ENCODE measurements around the gene KPTN.
A peak's percentile ranks its signal among the peaks of the same experiment; 100 is the strongest.

Gene KPTN

GRCh38 chr19:47432091-47432490 lies 51.9 kb downstream of the KPTN start:
- H3K27me3 Mint-ChIP-seq (ENCODE audit: low read depth): peaks cover 15% of the 10 kb centered on the region
- no peaks in the 10 kb centered on the region for H3K36me3 Mint-ChIP-seq (ENCODE audit: low read depth)
- H3K9me3 Mint-ChIP-seq: no peaks in the 10 kb centered on the region
- H3K4me1 Mint-ChIP-seq (ENCODE audit: low read depth): peaks cover 31% of the 10 kb centered on the region
- no peak overlapping the region for H3K4me3 Mint-ChIP-seq
- peak overlapping the region; percentile 56 for H3K27ac Mint-ChIP-seq

DNA sequence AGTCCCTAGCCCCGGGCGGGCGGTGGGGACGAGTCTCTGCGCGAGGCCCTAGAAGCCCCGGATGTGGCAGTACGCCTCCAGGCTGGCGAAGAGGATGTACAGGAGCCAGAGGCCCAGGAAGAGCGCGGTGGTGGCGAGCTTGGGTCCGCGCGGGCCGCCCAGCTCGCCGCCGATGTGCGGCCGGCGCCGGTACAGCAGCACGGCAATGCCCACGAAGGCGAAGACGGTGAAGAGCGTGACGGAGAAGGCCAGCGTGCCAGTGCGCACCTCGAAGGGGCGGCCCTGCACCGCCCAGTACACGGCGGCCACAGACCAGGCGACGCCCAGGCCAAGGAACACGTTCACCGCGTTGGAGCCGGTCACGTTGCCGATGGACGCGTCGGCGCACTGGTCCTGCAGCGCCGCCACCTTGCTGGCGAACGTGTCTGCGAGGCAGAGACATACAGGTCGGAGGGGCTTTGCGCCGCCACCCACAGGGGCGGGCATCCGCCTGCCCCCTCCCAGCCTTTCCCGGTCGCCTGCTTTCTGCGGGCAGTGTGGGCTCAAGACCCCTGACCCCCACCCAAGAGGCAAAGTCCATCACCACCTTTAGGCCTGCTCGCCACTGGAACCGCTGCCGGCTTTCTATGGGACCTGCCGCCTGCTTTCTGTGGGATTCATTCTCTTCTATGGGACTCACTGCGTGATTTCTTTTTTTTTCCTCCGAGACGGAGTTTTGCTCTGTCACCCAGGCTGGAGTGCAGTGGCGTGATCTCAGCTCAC lies 53.8 kb downstream of the KPTN start:
- Mint-ChIP-seq H3K4me3 (peak overlapping the region; percentile 56), H3K4me1 (ENCODE audit: low read depth) (peaks cover 20% of the 10 kb centered on the region), H3K9me3 (no peaks in the 10 kb centered on the region), H3K27ac (no peak overlapping the region), H3K36me3 (ENCODE audit: low read depth) (no peaks in the 10 kb centered on the region), H3K27me3 (ENCODE audit: low read depth) (peaks cover 13% of the 10 kb centered on the region)

DNA sequence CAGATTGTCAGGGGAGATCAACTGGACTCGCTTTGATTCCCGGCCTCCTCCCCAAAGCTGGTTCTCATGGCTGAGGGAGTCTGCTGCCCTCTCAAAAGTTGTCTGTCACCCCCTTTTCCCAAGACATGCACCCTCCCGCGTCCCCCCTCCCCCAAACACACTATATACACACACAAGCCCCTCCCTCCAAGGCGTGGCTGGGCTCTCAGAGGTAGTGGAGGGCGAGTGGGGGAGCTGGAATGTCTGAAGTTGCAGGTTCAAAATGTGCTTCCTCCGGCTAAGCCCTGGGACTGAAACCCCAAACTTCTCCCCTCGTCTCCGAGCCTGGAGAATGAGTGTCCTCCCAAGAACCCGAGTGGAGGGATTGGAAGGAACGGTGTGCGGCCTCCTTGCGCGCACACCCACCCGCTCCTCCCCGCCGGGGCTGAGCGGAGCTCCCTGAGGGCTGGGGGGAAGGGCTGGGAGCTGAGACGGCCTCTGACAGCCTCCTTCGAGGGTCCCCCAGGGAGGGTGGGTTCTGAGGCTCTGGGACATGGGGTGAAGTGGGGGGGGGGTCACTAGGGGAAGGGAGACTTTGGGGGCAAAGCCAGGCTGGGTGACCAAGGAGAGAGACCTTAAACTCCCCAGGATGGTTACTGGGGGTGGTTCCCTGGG lies 54.8 kb downstream of the KPTN start:
- H3K9me3 Mint-ChIP-seq: no peaks in the 10 kb centered on the region
- H3K27me3 Mint-ChIP-seq (ENCODE audit: low read depth): peaks cover 18% of the 10 kb centered on the region
- H3K4me3 Mint-ChIP-seq: peak overlapping the region; percentile 56
- H3K4me1 Mint-ChIP-seq (ENCODE audit: low read depth): peaks cover 19% of the 10 kb centered on the region
- no peak overlapping the region for H3K27ac Mint-ChIP-seq
- H3K36me3 Mint-ChIP-seq (ENCODE audit: low read depth): no peaks in the 10 kb centered on the region

DNA sequence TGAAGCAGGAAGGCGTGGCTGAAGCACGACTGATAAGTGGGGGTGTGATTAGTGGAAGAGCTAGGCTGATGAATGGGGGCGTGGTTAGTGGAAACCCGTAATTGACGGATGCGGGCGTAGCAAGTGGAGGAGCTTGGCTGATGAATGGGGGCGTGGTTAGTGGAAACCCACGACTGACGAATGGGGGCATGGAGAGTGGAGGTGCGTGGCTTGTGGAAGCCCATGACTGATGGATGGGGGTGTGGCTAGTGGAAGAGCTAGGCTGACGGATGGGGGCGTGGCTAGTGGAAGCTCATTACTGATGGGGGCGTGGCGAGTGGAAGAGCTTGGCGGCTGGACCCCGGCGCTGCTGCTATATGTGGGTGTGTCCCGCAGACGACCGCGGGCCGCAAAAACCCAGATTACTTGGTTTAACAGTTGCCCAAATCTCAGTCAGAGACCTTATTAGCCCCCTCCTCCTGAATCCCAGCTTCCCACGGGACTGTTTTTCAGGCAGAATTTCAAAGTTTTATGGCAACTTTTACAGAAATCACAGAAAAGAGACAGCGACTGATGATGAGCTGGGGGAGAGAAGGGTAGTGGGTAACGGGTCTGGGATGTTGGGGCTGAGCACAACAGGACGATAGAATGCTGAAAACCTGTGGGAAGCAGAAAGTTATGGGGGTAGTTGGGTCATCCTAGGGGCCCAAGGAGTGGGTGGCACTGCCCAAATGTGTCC lies 55.7 kb downstream of the KPTN start:
- no peaks in the 10 kb centered on the region for H3K9me3 Mint-ChIP-seq
- H3K36me3 Mint-ChIP-seq (ENCODE audit: low read depth): no peaks in the 10 kb centered on the region
- no peak overlapping the region for H3K4me3 Mint-ChIP-seq
- peaks cover 16% of the 10 kb centered on the region for H3K4me1 Mint-ChIP-seq (ENCODE audit: low read depth)
- peaks cover 26% of the 10 kb centered on the region for H3K27me3 Mint-ChIP-seq (ENCODE audit: low read depth)
- no peak overlapping the region for H3K27ac Mint-ChIP-seq

DNA sequence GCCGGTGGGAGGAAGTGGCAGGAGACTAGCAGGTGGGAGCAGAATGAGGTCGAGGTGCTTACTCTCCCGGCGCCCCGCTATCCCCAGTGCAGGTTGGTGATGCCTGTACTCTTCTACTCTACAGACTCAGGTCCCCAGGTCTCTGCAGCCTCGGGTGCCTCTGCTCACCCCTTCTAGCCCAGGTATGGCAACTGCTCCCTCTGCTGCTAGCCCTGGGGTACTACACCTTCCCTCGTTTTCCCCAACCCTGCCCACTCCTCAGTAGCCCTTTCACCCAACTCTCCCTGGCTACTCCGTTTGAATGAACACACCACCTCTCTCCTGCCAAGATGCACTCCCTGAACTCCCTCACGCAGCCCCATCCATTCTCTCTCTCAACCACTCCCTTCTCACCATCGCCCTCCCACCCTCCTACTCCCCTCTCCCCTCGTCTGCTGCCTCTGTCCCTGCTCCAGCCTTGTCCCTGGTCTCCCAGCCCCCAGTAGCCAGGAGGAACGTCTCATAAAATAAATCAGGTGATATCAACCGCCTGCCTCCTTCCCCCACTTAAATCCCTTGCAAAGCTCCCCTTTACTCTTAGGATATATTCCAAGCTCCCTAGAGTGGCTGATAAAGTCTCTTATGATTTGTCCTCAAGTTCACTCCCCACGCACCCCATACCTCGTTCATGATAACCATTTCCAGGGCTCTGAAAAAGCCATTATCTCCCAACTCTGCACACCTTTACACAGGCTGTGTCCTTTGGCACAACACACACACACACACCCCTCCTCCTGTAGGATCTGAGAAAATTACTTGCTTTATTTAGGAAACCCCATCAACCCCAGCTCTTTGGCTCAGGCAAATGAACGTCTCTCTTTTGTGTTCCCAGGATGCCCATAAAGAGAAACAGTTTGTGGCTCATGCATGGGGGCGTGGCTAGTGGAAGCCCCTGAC lies 56.5 kb downstream of the KPTN start:
- Mint-ChIP-seq H3K36me3 (ENCODE audit: low read depth) (peaks cover 2% of the 10 kb centered on the region), H3K27ac (peak overlapping the region; percentile 36), H3K27me3 (ENCODE audit: low read depth) (peaks cover 34% of the 10 kb centered on the region), H3K9me3 (no peaks in the 10 kb centered on the region), H3K4me3 (no peak overlapping the region), H3K4me1 (ENCODE audit: low read depth) (peaks cover 8% of the 10 kb centered on the region)

All from T-helper 1 cell treated with Interleukin-12 subunit alpha and Interleukin-12 subunit beta and Interleukin-4 antibody, amounts not matched to agents 30 μg/mL and 1 μg/mL, for 36 hours (primary cell).